Kasumi-1 (cell line): Measurements from ENCODE around the gene OPALIN.

Experiments used
- DNase-seq, 2 experiments: peaks; one replicate each; lab custom pipeline; 2025; lab: John Stamatoyannopoulos, UW

OPALIN gene

DNA sequence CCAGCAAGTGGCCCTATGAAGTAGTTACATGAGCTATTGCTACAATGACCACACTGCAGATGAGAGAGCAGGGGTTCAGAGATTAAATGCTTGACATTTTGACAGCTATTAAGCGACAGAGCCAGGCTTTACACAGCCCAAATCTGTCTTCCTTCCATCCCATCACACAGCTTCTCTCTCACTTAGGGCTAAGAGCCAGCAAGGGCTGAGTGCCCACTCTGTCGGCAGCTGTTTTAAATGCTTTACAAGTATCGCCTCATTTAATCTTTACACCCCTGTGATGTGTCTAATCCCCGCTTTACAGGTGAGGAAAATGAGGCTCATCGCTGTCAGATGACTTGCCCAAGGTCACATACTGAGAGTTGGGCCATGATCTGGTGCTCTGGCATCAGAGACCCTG lies 15.2 kb upstream of the OPALIN start:
- no peak for DNase-seq

- no peak for DNase-seq
These were observed 12.6 kb upstream of the OPALIN start for GRCh38 chr10:96371356-96371755.

GRCh38 chr10:96370584-96371157 lies 11.9 kb upstream of the OPALIN start:
- DNase-seq = peak; percentile 62 to 80

DNA sequence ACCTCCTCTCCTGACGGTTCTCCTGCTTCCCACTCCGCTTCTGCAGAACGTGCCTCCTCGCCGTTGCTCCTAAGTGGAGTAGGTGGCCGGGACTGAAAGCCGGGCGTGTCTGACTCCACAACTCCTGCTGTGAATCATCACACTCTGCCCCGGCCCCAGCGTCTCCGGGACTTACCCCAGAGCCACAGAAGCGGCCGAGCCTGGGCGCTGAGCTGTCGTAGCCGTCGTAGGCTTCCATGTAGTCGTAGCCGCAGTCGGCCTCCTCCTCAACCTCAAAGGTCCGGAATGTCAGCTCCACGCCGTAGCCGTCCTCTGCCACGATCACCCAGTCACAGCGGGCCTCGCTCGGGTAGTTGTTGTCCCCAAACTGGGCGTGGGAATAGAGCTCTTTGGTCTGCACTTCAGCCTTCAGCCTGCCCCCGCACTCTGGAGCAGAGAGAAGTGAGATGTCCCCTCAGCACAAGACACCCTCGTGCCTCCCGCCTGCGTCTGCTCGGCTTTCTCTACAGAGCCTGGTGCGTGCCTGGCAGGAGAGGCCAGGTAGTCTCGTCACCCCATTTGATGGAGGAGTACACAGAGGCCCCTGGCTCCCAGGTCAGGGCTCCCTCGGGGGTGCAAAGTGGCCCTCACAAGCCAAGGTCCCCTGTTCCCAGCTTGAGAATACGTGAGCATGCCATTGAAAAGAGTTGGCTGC lies 11.2 kb upstream of the OPALIN start:
- no peak for DNase-seq

- no peak for DNase-seq
These were observed 10.2 kb upstream of the OPALIN start for GRCh38 chr10:96368971-96369370.

- DNase-seq = no peak
These were observed 8.7 kb upstream of the OPALIN start for GRCh38 chr10:96367470-96367869.

DNA sequence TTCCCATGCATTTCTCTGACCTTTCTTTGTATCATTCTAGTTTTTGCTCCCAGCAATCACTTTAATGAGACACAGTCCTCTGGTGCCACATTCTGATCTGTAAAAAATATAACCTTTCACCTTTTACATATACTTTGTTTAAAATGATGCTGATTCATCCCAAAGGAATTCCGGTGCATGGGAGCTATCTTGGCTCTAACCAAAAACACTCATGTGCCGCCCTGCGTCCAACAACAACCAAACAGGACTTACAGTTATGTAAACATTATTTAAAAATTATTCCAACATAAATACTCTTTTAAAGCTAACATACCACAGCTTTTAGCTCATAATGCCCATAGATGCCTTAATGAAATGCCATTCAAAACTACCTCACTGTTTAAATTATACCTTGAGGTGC lies 7.7 kb upstream of the OPALIN start:
- DNase-seq = no peak

DNA sequence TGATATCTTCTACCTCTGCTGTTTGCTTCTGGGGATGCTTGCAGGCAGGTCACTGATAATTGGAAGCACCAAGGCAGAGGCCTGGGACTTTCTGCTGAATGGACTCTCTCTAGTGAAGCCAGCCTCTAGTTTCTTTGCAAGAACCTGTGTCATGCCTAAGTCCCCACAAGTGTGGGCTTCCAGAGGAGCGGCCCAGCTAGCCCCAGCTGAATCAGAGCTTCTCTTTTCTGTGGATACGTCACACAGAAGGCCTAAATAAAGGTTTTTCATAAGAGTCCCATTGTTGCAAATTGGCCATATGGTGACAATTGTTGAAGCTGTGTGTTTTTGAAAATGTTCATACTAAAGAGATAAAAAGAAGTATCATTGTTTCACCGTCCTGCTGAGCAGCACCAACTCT lies 6.8 kb upstream of the OPALIN start:
- no peak for DNase-seq

- DNase-seq = no peak
These were observed 2.0 kb upstream of the OPALIN start for GRCh38 chr10:96360766-96361165.

GRCh38 chr10:96360331-96360730 lies 1.5 kb upstream of the OPALIN start:
- no peak for DNase-seq

- DNase-seq = no peak
These were observed 814 bp upstream of the OPALIN start for GRCh38 chr10:96359616-96360015.

GRCh38 chr10:96357038-96357620 lies 1.7 kb downstream of the OPALIN start:
- DNase-seq = no peak

- DNase-seq = no peak
These were observed 6.2 kb downstream of the OPALIN start for GRCh38 chr10:96352582-96352981.

DNA sequence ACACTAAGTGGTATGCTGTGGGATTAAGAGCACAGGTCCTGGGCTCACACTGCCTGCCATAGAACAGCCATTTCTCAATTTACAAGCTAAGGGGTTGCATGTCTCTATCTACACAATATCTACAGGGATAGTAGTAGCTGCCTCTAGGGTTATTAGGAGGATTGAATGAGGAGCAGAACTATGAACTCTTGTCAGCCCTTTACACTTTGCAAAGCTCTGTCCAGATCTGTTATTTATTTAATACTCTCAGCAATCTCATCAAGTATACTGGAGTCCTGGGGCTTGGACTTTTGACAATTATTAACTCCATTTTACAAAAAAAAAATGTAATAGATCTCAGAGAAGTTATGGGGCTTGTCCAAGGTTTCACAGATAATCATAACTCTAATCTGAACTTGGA lies 6.8 kb downstream of the OPALIN start:
- no peak for DNase-seq

- DNase-seq = no peak
These were observed 12.5 kb downstream of the OPALIN start for GRCh38 chr10:96346295-96346694.

DNA sequence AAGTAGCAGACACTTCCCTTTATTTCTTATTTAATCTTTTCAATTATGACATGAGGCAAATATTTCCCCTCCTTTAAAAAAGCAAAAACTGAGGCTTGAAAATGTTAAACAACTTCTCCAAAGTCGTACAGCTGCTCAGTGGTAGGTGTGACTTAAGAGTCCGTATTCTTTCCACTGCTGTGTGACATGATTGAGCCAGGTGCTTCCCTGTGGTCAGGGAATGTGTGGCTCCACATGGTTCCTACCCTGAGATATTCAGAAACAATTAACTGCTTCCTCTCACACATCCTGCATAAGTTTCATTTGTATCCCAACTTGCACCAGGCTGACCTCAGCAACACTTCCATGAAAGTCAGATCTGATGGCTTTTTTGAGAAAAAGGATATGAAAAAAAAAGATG lies 13.6 kb downstream of the OPALIN start:
- no peak for DNase-seq

DNA sequence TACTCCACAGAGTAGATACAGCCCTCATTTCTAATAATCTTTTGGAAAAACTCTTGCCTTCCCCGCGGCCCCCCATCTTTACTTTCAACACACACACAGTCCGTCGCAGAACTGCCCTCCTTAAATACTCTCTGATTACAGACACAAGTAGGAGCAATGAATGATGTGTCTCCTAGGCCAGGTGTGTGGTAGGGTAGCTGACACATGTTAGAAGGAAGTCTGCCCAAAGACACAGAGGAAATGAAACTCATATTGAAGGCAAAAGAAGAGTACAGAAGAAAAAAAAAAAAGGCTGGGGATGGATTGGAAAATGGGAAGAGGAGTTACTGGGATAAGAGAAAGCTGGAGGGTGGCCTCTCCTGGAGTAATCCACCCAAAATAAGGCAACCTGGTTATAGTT lies 14.6 kb downstream of the OPALIN start:
- no peak for DNase-seq

GRCh38 chr10:96342402-96342801 lies 16.4 kb downstream of the OPALIN start:
- no peak for DNase-seq

DNA sequence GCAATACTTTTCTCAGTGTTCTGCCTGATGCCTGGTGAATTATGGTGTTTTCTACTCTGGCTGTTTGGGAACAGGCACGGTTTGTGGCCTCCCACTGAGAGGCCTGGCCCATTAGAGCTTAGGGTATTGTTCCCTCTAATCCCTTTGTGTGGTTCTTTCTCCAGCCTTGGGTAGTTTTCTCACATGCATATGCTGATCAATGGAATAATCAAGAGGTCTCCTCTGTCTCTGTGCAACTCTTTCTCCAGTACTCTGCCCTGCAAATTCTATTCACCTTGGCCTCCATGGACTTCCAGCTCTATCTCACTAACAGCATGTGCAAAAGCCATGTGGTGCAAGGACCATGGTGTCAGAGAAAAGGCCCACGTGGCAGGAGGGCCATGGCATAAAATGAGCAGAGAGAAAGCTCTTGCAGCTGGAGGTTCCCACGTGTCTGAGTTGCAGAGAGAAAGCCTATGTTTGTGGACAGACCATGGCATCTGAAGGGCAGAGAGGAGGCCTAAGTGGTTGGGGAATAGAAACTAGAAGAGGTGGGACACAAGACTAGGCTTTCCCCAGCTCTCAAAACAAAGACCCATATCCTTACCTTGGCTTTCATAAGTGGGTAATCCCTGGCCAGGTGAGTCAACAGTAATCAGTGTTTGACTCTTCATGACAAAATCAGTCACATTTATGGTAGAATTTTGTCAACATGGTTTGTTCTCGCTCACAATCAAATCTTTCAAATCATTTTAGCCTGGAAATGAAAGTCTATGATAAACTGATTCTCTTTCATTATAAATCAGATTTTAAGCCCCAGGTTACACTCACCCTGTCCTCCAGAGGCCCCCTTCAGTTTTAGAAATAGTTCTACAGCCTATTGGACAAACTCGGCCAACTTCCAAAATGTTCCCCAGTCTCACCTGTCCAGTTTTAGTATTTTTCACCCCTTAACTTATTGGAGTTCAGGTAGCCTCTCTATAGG lies 17.3 kb downstream of the OPALIN start:
- DNase-seq = no peak

DNA sequence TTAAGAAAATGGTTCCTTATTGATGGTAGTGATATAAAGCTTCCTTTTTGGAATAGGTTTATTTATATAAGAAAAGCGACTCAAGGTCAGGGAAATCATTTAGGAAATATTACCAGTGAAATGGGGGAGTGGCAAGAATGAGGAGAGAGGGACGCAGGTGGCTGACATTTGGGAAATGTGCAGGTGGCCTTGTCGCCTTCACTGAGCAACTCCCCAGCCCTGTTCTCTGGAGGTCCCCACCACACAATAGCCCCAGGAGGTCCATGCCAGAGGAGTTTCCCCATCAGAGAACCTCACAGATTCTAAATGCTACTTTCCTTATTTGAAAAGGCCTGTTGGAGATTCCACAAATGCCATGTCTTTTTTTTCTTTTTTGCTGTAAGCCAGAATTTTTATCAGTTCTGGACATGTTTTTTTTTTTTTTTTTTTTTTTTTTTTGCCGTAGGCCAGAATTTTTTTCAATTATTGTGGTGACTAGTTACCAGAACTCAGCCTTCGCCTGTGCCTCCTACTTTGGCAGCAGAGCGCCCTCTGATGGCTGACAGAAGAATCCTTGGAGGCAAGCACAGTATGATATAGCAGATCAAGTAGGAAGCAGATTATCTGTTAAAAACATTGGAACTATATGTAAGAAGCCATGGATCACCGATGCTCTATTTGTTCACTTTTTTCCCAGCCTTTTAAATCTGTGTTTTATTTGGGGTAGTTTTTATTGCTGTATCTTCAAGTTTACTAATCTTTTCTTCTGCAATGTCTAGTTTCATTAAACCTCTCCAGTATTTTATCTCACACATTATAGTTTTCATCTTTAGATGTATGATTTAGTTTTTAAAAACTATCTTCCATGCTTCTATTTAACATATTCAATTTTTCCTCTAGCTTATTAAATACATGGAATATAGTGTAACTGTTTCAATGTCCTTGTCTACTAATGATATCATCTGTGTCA lies 18.6 kb downstream of the OPALIN start:
- DNase-seq = peak; percentile 93 to 97

DNA sequence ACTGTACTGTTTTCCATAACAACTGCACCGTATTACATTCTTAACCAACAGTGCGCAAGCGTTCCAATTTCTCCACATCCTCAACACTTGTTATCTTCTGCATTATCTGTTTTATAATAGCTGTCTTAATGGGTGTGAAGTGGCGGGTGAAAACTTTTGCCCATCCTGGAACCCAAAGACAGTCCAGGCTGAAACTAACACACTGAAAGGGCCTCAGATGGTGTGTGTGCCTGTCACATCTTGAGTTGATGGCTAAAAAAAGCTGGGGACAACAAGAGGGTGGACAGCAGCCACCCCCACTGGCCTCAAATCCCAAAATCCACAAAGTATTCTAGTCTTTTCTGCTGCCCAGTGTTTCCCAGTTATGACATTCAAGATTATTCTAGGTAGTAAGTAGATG lies 19.4 kb downstream of the OPALIN start:
- no peak for DNase-seq
